ENCODE results near the gene SLC15A4. TPM values are rescaled to one million over a fixed set of nuclear protein-coding genes. Genes with fewer than 3 reads are reported as not detected.

SLC15A4 gene
- total RNA-seq, result 10 to 100 TPM; 32.6 to 44.2 (median 39.7) TPM

DNA sequence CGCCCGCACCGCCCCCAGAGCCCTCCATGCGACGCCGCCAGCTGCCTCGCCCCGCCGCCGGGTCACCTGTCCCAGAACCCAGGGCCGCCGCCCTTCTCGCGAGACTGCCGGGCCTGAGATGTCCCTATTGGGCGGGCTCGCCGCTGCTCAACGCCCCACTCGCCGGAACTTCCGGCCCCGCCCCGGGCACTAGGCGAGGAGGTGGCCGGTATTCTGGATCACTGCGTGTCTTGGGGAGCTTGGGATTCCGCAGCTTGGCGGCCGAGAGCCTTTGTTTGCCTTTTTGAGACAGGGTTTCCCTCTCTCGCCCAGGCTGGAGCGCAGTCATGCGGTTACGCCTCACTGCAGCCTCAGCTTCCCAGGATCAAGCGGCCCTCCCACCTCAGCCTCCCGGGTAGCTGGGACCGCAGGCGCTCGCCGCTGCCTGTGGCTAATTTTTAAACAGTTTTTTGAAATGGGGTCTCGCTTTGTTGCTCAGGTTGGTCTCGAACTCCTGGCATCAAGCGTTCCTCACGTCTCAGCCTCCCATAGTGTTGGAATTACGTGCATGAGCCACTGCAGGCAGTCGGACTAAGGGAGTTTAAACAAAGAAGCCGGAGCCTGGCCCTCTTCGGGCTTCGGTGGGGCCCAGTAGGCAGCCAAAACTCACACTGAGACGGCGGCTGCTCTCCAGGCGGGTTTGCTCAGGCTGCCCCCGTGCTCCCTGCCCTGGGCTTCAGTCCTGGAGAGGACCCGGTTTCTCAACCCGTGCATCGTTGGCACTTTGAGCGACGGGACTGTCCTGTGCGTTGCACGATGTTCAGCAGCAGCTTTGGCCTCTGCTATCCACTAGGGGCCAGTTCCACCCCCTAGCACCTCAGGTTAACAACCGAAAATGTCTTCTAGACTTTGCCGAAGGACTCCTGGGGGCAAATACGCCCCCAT is at the start of gene SLC15A4:
TSS of gene SLC15A4 (minus strand) at position 43 of the 924 bp plus-strand sequence. CDS start at position 28, 15 bp downstream.
- TF ChIP-seq, protein P1, sequence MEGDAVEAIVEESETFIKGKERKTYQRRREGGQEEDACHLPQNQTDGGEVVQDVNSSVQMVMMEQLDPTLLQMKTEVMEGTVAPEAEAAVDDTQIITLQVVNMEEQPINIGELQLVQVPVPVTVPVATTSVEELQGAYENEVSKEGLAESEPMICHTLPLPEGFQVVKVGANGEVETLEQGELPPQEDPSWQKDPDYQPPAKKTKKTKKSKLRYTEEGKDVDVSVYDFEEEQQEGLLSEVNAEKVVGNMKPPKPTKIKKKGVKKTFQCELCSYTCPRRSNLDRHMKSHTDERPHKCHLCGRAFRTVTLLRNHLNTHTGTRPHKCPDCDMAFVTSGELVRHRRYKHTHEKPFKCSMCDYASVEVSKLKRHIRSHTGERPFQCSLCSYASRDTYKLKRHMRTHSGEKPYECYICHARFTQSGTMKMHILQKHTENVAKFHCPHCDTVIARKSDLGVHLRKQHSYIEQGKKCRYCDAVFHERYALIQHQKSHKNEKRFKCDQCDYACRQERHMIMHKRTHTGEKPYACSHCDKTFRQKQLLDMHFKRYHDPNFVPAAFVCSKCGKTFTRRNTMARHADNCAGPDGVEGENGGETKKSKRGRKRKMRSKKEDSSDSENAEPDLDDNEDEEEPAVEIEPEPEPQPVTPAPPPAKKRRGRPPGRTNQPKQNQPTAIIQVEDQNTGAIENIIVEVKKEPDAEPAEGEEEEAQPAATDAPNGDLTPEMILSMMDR (IDR thresholded peaks at IDR 0.05; ENCODE audit: low read depth), result no peak

DNA sequence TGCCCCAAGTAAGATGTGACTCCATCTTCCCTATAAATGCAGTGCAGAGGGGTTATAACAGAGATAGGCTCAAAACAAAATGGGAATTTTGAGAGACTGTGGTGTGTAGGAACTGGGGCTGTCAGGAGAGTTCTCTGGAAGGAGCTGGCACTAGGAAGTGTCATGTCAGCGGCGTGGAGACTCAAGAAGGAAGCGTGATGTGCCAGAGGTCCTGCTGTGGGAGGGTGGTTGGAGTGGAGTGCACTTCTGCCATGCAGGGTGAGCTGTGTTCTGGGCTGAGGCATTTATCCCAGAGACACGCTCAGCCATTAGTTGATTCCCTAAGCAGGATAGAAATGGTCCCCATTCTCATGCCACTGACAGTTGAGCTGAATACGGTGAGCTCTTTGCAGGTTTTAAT is 48.5 kb upstream of the SLC15A4 start:
- TF ChIP-seq, protein P1 (IDR thresholded peaks at IDR 0.05; ENCODE audit: low read depth), result no peak

DNA sequence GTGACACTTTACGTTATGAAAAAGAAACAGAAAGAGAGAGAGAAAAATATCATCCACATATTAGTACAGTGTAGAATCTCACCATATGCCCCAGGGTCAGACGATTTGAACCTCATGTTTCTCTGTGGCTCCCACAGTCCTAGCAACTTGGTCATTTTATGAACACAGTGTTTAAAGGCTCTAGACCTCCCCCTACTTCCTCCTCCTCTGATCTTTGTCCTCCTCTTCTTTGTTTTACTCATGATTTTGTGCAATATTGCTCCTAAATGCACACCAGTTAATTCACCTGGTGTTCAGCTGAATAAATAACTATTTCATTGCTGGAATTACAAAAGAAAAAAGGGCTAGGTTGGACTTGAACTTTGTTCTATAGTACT is 47.7 kb upstream of the SLC15A4 start:
- TF ChIP-seq, protein P1 (IDR thresholded peaks at IDR 0.05; ENCODE audit: low read depth), result no peak

DNA sequence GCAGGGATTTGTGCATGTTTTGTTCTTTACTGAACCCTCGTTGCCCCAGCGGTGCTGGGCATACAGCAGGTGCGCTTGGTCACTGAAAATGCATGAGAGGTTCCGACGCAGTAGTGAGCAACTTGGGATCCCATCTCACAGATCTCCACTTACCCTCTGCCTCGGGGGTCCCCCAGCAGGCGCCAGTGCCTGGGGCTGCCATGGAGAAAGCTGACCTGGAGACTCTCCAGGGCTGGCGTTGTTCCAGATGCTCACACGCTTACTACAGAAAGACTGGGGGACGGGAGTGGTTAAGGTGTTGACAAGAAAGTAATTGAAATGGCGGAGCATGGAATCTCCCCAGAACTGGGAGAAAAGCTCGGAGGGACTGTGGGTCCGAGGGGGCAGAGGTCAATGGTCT is 43.7 kb upstream of the SLC15A4 start:
- TF ChIP-seq, protein P1 (IDR thresholded peaks at IDR 0.05; ENCODE audit: low read depth), result no peak

DNA sequence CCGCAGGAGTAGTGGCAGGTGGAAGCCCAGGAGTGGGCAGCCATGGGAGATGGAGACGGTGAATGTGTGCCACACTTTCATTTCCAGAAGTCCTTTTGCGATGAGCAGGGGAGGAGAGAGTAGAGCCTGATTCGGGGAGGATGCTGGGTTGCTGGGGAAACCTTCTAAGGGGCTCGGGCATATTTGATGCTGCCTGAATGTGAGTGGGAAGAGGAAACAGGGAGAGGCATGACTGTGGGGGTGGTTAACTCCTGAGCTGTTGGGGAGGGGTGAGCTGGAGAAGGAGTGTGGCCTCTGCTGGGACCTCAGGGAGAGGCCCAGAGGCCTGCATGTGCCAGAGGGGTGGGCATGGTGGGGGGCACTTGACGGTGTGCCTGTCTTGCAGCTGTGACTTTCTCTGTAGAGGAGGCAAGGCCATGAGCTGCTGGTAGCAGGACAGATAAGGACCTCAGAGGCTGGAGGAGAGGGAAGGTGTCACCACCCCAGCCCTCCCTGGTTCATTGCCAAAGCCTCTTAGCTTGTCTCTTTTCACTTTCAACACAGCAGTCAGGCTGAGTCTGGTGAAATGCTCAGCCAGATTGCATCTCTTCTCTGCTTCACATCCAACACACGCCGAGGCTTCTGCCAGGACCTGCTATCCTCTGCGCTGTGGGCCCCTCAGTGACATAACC is 40.9 kb upstream of the SLC15A4 start:
- TF ChIP-seq, protein P1 (IDR thresholded peaks at IDR 0.05; ENCODE audit: low read depth), result no peak

DNA sequence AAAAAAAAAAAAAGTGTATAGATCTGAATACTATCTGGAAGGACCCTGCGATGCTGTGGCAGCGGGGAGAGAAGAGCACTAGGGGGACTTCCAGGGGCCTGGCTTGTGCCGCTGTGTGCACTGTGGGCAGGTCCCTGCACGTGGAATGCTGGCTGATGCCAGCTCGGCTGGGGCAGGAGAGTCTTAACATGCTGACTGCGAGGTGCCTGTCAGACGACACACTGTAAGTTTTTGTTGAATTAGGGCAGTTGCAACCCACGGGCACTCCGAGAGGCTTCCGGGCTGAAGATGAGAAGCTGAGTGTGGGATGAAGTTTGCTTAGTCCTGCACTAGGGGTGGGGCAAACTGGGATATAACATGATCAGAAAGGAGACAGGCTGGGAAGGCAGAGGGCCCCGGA is 40.2 kb upstream of the SLC15A4 start:
- TF ChIP-seq, protein P1 (IDR thresholded peaks at IDR 0.05; ENCODE audit: low read depth), result no peak
